PC-3 (cell line): ENCODE data around the gene TH. TPM values are rescaled to one million over a fixed set of nuclear protein-coding genes. Genes with fewer than 3 reads are reported as not detected.
A peak's percentile ranks its signal among the peaks of the same experiment; 100 is the strongest.
"Not testable (repeated sequence)": the region's sequence is repeated elsewhere in the genome, so short reads cannot be mapped to it uniquely, and the experiment has no call there.

Experiments used
- ATAC-seq: fragments of 200-7000 bp; cut with Tn5 transposase; 2 replicates; pipeline ENCODE4 v1.9.1; 2020; ENCODE audit warnings: mild to moderate bottlenecking, moderate library complexity
- BruUV-seq: library from RNA; stranded (reverse); fragments of 400-500 nt; replicated peaks from 2 replicates; lab custom pipeline; 2021; lab: Mats Ljungman, UMichigan
- CTCF ChIA-PET: fragments of 300-600 bp; sonication (Branson Sonifier 250); formaldehyde crosslinking; loops from one replicate; lab custom pipeline; 2022; ENCODE audit warnings: antibody characterized with exemption; lab: Charles Lee
- POLR2A ChIA-PET: fragments of 300-600 bp; sonication (Branson Sonifier 250); formaldehyde crosslinking; loops from one replicate; lab custom pipeline; 2022; ENCODE audit warnings: antibody characterized with exemption; ENCODE audit not compliant: unreplicated experiment; lab: Charles Lee
- DNase-seq: peaks from one replicate; pipeline ENCODE4 v3.0.0-alpha.2; 2015
- H2AFZ ChIP-seq: fragments of 300-600 bp; sonication (generic); 2 replicates; pipeline ENCODE4 v1.6.0; 2016; ENCODE audit warnings: antibody characterized with exemption, low read length
- H3F3A ChIP-seq: fragments of 300-600 bp; sonication (generic); one replicate; pipeline ENCODE4 v1.6.0; 2017; ENCODE audit warnings: antibody characterized with exemption, low read length, control low read depth, mild to moderate bottlenecking; ENCODE audit not compliant: unreplicated experiment
- H3K27ac ChIP-seq: fragments of 300-600 bp; sonication (generic); 2 replicates; pipeline ENCODE4 v1.5.1; 2016; ENCODE audit warnings: mild to moderate bottlenecking, low read length
- H3K27me3 ChIP-seq: fragments of 300-600 bp; sonication (generic); 2 replicates; pipeline ENCODE4 v1.6.1; 2016; ENCODE audit warnings: low read length, mixed read lengths
- H3K36me3 ChIP-seq: fragments of 300-600 bp; sonication (generic); 2 replicates; pipeline ENCODE4 v1.6.1; 2016; ENCODE audit warnings: low read depth, mixed run types, low read length, mixed read lengths
- H3K4me1 ChIP-seq: fragments of 300-600 bp; sonication (generic); 2 replicates; pipeline ENCODE4 v1.5.1; 2016; ENCODE audit warnings: low read length; ENCODE audit not compliant: insufficient read depth
- H3K4me2 ChIP-seq: fragments of 300-600 bp; sonication (generic); 2 replicates; pipeline ENCODE4 v1.6.0; 2016; ENCODE audit warnings: low read length
- H3K4me3 ChIP-seq: fragments of 300-600 bp; sonication (generic); 2 replicates; pipeline ENCODE4 v1.5.1; 2016; ENCODE audit warnings: mild to moderate bottlenecking, low read length, mixed read lengths
- H3K79me2 ChIP-seq: fragments of 300-600 bp; sonication (generic); 2 replicates; pipeline ENCODE4 v1.6.1; 2017; ENCODE audit warnings: low read length, mixed read lengths
- H3K9ac ChIP-seq: fragments of 300-600 bp; sonication (generic); 2 replicates; pipeline ENCODE4 v1.6.0; 2016; ENCODE audit warnings: mild to moderate bottlenecking, low read length
- H3K9me2 ChIP-seq: fragments of 300-600 bp; sonication (generic); replicated peaks from 2 replicates; pipeline ENCODE4 v1.6.1; 2016; ENCODE audit warnings: mixed run types, low read length, mixed read lengths
- H3K9me3 ChIP-seq: fragments of 300-600 bp; sonication (generic); 2 replicates; pipeline ENCODE4 v1.6.1; 2016; ENCODE audit warnings: low read length, mixed read lengths
- H4K20me1 ChIP-seq: fragments of 300-600 bp; sonication (generic); 2 replicates; pipeline ENCODE4 v1.6.1; 2016; ENCODE audit warnings: low read length, mixed read lengths
- CTCF ChIP-seq: fragments of 300-600 bp; sonication (generic); conservative IDR thresholded peaks from 2 replicates; pipeline ENCODE4 v1.5.1; 2017; ENCODE audit warnings: antibody characterized with exemption, low read depth, mild to moderate bottlenecking, low read length
- EZH2 ChIP-seq: fragments of 300-600 bp; sonication (generic); IDR thresholded peaks from one replicate; pipeline ENCODE4 v1.6.1; 2017; ENCODE audit warnings: antibody characterized with exemption, mild to moderate bottlenecking, low read length; ENCODE audit not compliant: unreplicated experiment
- EZH2phosphoT487 ChIP-seq: fragments of 300-600 bp; sonication (generic); IDR thresholded peaks from 2 replicates; pipeline ENCODE4 v1.6.1; 2018; ENCODE audit warnings: mild to moderate bottlenecking, antibody characterized with exemption, low read length, borderline replicate concordance
- intact Hi-C: fragments of 100-400 bp; cut with micrococcal nuclease; formaldehyde crosslinking; loops from 2 replicates; pipeline ENCODE4 v1.9.0; 2023
- total RNA-seq: library from RNA; depleted of rRNA; stranded (reverse); fragments of >200 nt; gene quantifications from 2 replicates; pipeline ENCODE4 v1.2.3, GENCODE V29; 2014

Gene TH
- total RNA-seq, 1 experiment from 2014 or later = 8.3 TPM

- no peaks in the 10 kb centered on the region for H3K9me2 ChIP-seq
- no peaks in the 10 kb centered on the region for H4K20me1 ChIP-seq
- ChIA-PET POLR2A (no interaction called here), CTCF (no interaction called here)
- no peaks in the 10 kb centered on the region for H3K36me3 ChIP-seq
- H3K4me3 ChIP-seq = no peak overlapping the region
- TF ChIP-seq EZH2 (no peak), CTCF (no peak), EZH2phosphoT487 (no peak)
- no peak for ATAC-seq
- intact Hi-C loops = loop anchor here (5.0 kb wide), 1 partner anchor 222 kb away; the partner anchor contains the start of gene TSSC4
- H3K79me2 ChIP-seq = 0 out of 2 replicates have a peak, but pooled peaks cover 7% of the 10 kb centered on the region
- peaks cover 65% of the 10 kb centered on the region for H3K4me1 ChIP-seq
- peak overlapping the region; percentile 83 for H3K9ac ChIP-seq
- H3K27ac ChIP-seq = peak overlapping the region; percentile 91
- no peaks in the 10 kb centered on the region for H3F3A ChIP-seq
- no peaks in the 10 kb centered on the region for H3K27me3 ChIP-seq
- peak overlapping the region; percentile 72; the same call in 1 of the 2 replicates for H2AFZ ChIP-seq
- DNase-seq = no peak
- TSS peak; percentile 90 for BruUV-seq
- H3K4me2 ChIP-seq = peak overlapping the region; percentile 72
- H3K9me3 ChIP-seq = no peaks in the 10 kb centered on the region
These were observed 8.7 kb upstream of the TH start for GRCh38 chr11:2180347-2180746.

GRCh38 chr11:2179516-2179915 lies 7.9 kb upstream of the TH start:
- no peaks in the 10 kb centered on the region for H3K9me3 ChIP-seq
- H3K9ac ChIP-seq = peak overlapping the region; percentile 83
- ChIA-PET CTCF (no interaction called here), POLR2A (no interaction called here)
- DNase-seq = no peak
- H3K27me3 ChIP-seq = no peaks in the 10 kb centered on the region
- H3F3A ChIP-seq = no peaks in the 10 kb centered on the region
- H3K4me2 ChIP-seq = peak overlapping the region; percentile 72
- 0 out of 2 replicates have a peak, but pooled peaks cover 7% of the 10 kb centered on the region for H3K79me2 ChIP-seq
- ATAC-seq = no peak
- no peaks in the 10 kb centered on the region for H3K36me3 ChIP-seq
- H3K9me2 ChIP-seq = no peaks in the 10 kb centered on the region
- H4K20me1 ChIP-seq = no peaks in the 10 kb centered on the region
- H3K4me1 ChIP-seq = peaks cover 68% of the 10 kb centered on the region
- intact Hi-C loops = no loop called here
- H3K27ac ChIP-seq = peak overlapping the region; percentile 91
- TF ChIP-seq EZH2phosphoT487 = no peak
- TF ChIP-seq EZH2 = no peak
- no peak for TF ChIP-seq CTCF
- no peak overlapping the region for H3K4me3 ChIP-seq
- BruUV-seq = no TSS peak
- no peak overlapping the region for H2AFZ ChIP-seq

- Histone ChIP-seq H3K4me2 (peak overlapping the region; percentile 72), H3K4me3 (no peak overlapping the region), H3K9me2 (no peaks in the 10 kb centered on the region), H3K79me2 (0 out of 2 replicates have a peak, but pooled peaks cover 7% of the 10 kb centered on the region), H3F3A (no peaks in the 10 kb centered on the region), H3K9ac (peak overlapping the region; percentile 83), H2AFZ (no peak overlapping the region), H3K36me3 (no peaks in the 10 kb centered on the region), H3K4me1 (peaks cover 68% of the 10 kb centered on the region), H3K27ac (peak overlapping the region; percentile 91), H3K9me3 (no peaks in the 10 kb centered on the region), H4K20me1 (no peaks in the 10 kb centered on the region), H3K27me3 (no peaks in the 10 kb centered on the region)
- ChIA-PET POLR2A (no interaction called here), CTCF (no interaction called here)
- BruUV-seq = TSS peak; percentile 85
- ATAC-seq = peak; percentile 59
- TF ChIP-seq EZH2phosphoT487 = no peak
- no peak for TF ChIP-seq CTCF
- TF ChIP-seq EZH2 = no peak
- DNase-seq = peak; percentile 96
- intact Hi-C loops = no loop called here
These were observed 7.4 kb upstream of the TH start for GRCh38 chr11:2178906-2179494.

GRCh38 chr11:2178055-2178773 lies 6.6 kb upstream of the TH start:
- H3K9me3 ChIP-seq, BruUV-seq, H2AFZ ChIP-seq, intact Hi-C loops, H4K20me1 ChIP-seq, H3F3A ChIP-seq, H3K79me2 ChIP-seq, POLR2A ChIA-PET, H3K27me3 ChIP-seq, H3K9me2 ChIP-seq, H3K4me3 ChIP-seq, CTCF ChIA-PET, H3K9ac ChIP-seq, H3K36me3 ChIP-seq, ATAC-seq: not testable (repeated sequence)
- peak overlapping the region; percentile 91 for H3K27ac ChIP-seq
- peak; percentile 12 for DNase-seq
- peaks cover 68% of the 10 kb centered on the region for H3K4me1 ChIP-seq
- H3K4me2 ChIP-seq = peak overlapping the region; percentile 72
